Testis (tissue), 2 donors: ENCODE measurements around the gene AFG1L.

Source experiments
- POLR2A ChIP-seq: fragments of 450-650 bp; IDR thresholded peaks from one replicate; pipeline ENCODE4 v1.6.1; 2017; ENCODE audit warnings: antibody characterized with exemption, mild to moderate bottlenecking, moderate library complexity
- TF ChIP-seq, protein P1 (sequence below), 3 experiments: fragments of 450-650 bp in 2 of 3; fragments of 200-600 bp in 1 of 3; sonication (generic) in 1 of 3; IDR thresholded peaks; one replicate each; pipeline ENCODE4 v1.5.1; 2016 to 2019; ENCODE audit warnings: antibody characterized with exemption in 3 of 3, mild to moderate bottlenecking in 2 of 3, moderate library complexity in 1 of 3

DNA sequence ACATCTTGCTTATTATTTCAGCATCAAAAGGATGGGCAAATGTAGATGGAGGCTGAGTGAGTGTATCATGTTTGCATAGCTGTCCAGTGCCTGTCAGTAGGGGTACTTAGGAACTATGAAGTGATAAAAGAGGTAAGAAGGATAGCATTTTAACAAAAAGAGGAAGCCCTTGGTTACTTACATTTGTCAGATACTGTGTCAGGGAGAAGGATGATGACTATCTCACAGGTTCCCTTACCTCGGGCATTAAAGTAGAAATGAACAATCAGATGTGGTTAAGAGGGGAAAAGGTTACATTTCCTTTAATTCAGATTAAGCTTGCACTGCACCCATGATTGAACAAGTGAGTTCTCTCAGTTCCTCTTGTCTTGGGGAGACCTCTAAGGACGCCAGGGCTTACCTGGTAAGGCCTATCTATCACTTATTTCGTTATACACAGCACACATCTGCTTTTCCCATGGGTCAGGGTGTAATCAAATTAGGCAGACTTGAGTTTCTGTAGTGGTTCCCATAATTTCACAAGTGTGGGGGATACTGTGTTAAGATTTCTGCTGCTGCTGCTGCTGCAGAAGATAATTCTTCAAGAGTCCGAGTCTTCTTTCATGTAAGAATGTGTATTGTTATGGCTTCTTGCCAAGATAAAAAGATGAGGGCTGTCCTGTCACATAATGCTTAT, 270.4 kb downstream of the AFG1L start:
- TF ChIP-seq, protein P1, sequence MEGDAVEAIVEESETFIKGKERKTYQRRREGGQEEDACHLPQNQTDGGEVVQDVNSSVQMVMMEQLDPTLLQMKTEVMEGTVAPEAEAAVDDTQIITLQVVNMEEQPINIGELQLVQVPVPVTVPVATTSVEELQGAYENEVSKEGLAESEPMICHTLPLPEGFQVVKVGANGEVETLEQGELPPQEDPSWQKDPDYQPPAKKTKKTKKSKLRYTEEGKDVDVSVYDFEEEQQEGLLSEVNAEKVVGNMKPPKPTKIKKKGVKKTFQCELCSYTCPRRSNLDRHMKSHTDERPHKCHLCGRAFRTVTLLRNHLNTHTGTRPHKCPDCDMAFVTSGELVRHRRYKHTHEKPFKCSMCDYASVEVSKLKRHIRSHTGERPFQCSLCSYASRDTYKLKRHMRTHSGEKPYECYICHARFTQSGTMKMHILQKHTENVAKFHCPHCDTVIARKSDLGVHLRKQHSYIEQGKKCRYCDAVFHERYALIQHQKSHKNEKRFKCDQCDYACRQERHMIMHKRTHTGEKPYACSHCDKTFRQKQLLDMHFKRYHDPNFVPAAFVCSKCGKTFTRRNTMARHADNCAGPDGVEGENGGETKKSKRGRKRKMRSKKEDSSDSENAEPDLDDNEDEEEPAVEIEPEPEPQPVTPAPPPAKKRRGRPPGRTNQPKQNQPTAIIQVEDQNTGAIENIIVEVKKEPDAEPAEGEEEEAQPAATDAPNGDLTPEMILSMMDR (IDR thresholded peaks at IDR 0.05), result no peak
- no peak for TF ChIP-seq POLR2A
